Liver (tissue), 9 donors: ENCODE results near the gene PAWR. TPM values are rescaled to one million over a fixed set of nuclear protein-coding genes. Genes with fewer than 3 reads are reported as not detected.

Source experiments
- DNase-seq: peaks from one replicate; pipeline ENCODE4 v3.0.0-alpha.2; 2017; ENCODE audit warnings: low spot score
- H3K27ac ChIP-seq, 2 donors: one replicate each; pipeline ENCODE4 v1.7.0; 2013; ENCODE audit warnings: inconsistent platforms in 2 of 2, low read length in 2 of 2, control low read depth in 1 of 2, low read depth in 1 of 2, mild to moderate bottlenecking in 1 of 2
- H3K27me3 ChIP-seq, 4 donors: one replicate each; pipeline versions ENCODE4 v1.6.1 to v1.7.0; 2013; ENCODE audit warnings: low read length in 3 of 4, inconsistent platforms in 1 of 4, mild to moderate bottlenecking in 1 of 4, moderate library complexity in 1 of 4; ENCODE audit not compliant: control insufficient read depth in 4 of 4, insufficient read depth in 4 of 4
- H3K36me3 ChIP-seq, 4 donors: one replicate each; pipeline versions ENCODE4 v1.6.1 to v1.7.0; 2013; ENCODE audit warnings: low read length in 3 of 4, mild to moderate bottlenecking in 3 of 4, low read depth in 1 of 4, moderate library complexity in 1 of 4; ENCODE audit not compliant: control insufficient read depth in 4 of 4, insufficient read depth in 3 of 4
- H3K4me1 ChIP-seq, 4 donors: one replicate each; pipeline versions ENCODE4 v1.6.1 to v1.7.0; 2013; ENCODE audit warnings: low read length in 3 of 4, mild to moderate bottlenecking in 3 of 4, moderate library complexity in 1 of 4; ENCODE audit not compliant: control insufficient read depth in 4 of 4, insufficient read depth in 4 of 4
- H3K4me3 ChIP-seq, 3 donors: one replicate each; pipeline versions ENCODE4 v1.6.1 to v1.7.0; 2013; ENCODE audit warnings: low read length in 3 of 3, control low read depth in 1 of 3, low read depth in 1 of 3, mild to moderate bottlenecking in 1 of 3
- H3K9ac ChIP-seq, 2 donors: one replicate each; pipeline ENCODE4 v1.7.0; 2013; ENCODE audit warnings: low read length in 2 of 2, mild to moderate bottlenecking in 2 of 2, moderate library complexity in 2 of 2, control low read depth in 1 of 2, low read depth in 1 of 2
- H3K9me3 ChIP-seq, 4 donors: one replicate each; pipeline versions ENCODE4 v1.6.1 to v1.7.0; 2013; ENCODE audit warnings: low read length in 3 of 4; ENCODE audit not compliant: control insufficient read depth in 4 of 4
- ATF3 ChIP-seq: IDR thresholded peaks from 2 replicates; pipeline ENCODE4 v1.6.1; 2016; ENCODE audit warnings: antibody characterized with exemption
- EGR1 ChIP-seq, 2 donors: IDR thresholded peaks; 2 replicates each; pipeline ENCODE4 v1.6.1; 2016 to 2018; ENCODE audit warnings: antibody characterized with exemption in 2 of 2, low read depth in 2 of 2
- FOXA1 ChIP-seq: IDR thresholded peaks from 2 replicates; pipeline ENCODE4 v1.6.1; 2016; ENCODE audit warnings: antibody characterized with exemption
- FOXA2 ChIP-seq: IDR thresholded peaks from 2 replicates; pipeline ENCODE4 v1.6.1; 2016; ENCODE audit warnings: antibody characterized with exemption
- HNF4A ChIP-seq, 2 donors: conservative IDR thresholded peaks; 2 replicates each; pipeline ENCODE4 v1.6.1; 2016; ENCODE audit warnings: antibody characterized with exemption in 2 of 2, mild to moderate bottlenecking in 2 of 2
- JUND ChIP-seq, 2 donors: IDR thresholded peaks; 2 replicates each; pipeline ENCODE4 v1.6.1; 2016; ENCODE audit warnings: antibody characterized with exemption in 2 of 2
- NR2F2 ChIP-seq: IDR thresholded peaks from 2 replicates; pipeline ENCODE4 v1.6.1; 2016; ENCODE audit warnings: antibody characterized with exemption
- RAD21 ChIP-seq, 2 donors: IDR thresholded peaks; 2 replicates each; pipeline ENCODE4 v1.6.1; 2016; ENCODE audit warnings: antibody characterized with exemption in 2 of 2, mild to moderate bottlenecking in 2 of 2
- RXRA ChIP-seq, 2 donors: IDR thresholded peaks; 2 replicates each; pipeline ENCODE4 v1.6.1; 2017 to 2018; ENCODE audit warnings: antibody characterized with exemption in 2 of 2, mild to moderate bottlenecking in 1 of 2
- SP1 ChIP-seq: IDR thresholded peaks from 2 replicates; pipeline ENCODE4 v1.6.1; 2018; ENCODE audit warnings: antibody characterized with exemption, mild to moderate bottlenecking
- TAF1 ChIP-seq: conservative IDR thresholded peaks from 2 replicates; pipeline ENCODE4 v1.6.1; 2016; ENCODE audit warnings: antibody characterized with exemption, mild to moderate bottlenecking
- YY1 ChIP-seq: IDR thresholded peaks from 2 replicates; pipeline ENCODE4 v1.6.1; 2016; ENCODE audit warnings: antibody characterized with exemption, mild to moderate bottlenecking
- WGBS: extraction: QIAGEN DNeasy Blood & Tissue Kit; methylation state at CpG from one replicate; pipeline ENCODE4 v1.1.7; 2013; 5-methylcytosine and 5-hydroxymethylcytosine counted together
- polyA plus RNA-seq, 2 donors: library from polyadenylated mRNA; stranded (reverse) in 1 of 2; unstranded in 1 of 2; fragments of 200-250 nt in 1 of 2; fragments of >200 nt in 1 of 2; fragmentation: Nextera tagmentation in 1 of 2; extraction: Ambion mirVana in 1 of 2; gene quantifications; one replicate each; pipeline versions ENCODE4 v1.2.1 to v1.2.3, GENCODE V29; 2013 to 2015
- total RNA-seq, 2 donors: library from RNA; depleted of rRNA; stranded (reverse); fragments of >200 nt; gene quantifications; one replicate each; pipeline ENCODE4 v1.2.3, GENCODE V29; 2014
- TF ChIP-seq, protein P1 (sequence below): IDR thresholded peaks from 2 replicates; pipeline ENCODE4 v1.6.1; 2016; ENCODE audit warnings: antibody characterized with exemption
- TF ChIP-seq, protein P2 (sequence below): fragments of 150-350 bp; IDR thresholded peaks from 2 replicates; pipeline ENCODE4 v1.5.1; 2017; ENCODE audit warnings: improper control_type of control experiment, low read depth, low read length; ENCODE audit not compliant: missing input control
- TF ChIP-seq, protein P3 (sequence below): IDR thresholded peaks from 2 replicates; pipeline ENCODE4 v1.6.1; 2016; ENCODE audit warnings: antibody characterized with exemption
- donor health status: healthy.
- donor health status: healthy.
- donor health status: healthy.
- donor health status: healthy.
- donor health status: healthy.

Gene PAWR
- total and polyA plus RNA-seq, 4 donors, result 6.1 to 24.1 (median 9.9) TPM

- peak overlapping the region; percentile 87 to 95 (median 93) for H3K4me3 ChIP-seq
- TF ChIP-seq SP1, result no peak
- TF ChIP-seq YY1, result peak; percentile 51
- no peak for TF ChIP-seq HNF4A (conservative IDR thresholded peaks at IDR 0.05)
- TF ChIP-seq RXRA (IDR thresholded peaks at IDR 0.05), result no peak
- no peaks in the 10 kb centered on the region for H3K36me3 ChIP-seq
- no peaks in the 10 kb centered on the region for H3K9me3 ChIP-seq
- peak overlapping the region; percentile 95 for H3K27ac ChIP-seq
- H3K9ac ChIP-seq, result peak overlapping the region in 1 of 2 donors; percentile 75
- H3K4me1 ChIP-seq, result peaks cover 0 to 34% (median 13%) of the 10 kb centered on the region in 4 donors
- no peaks in the 10 kb centered on the region for H3K27me3 ChIP-seq
- DNase-seq, result peak; percentile 42
- WGBS, result under 1% methylated on average over 45 of the region's 45 CpGs
Observed at GRCh38 chr12:79690142-79690637, 574 bp downstream of the PAWR start.

GRCh38 chr12:79689477-79690141 lies 1.2 kb downstream of the PAWR start:
- WGBS, result under 1% methylated on average over 66 of the region's 66 CpGs
- no peak for DNase-seq
- peak overlapping the region; percentile 95 for H3K27ac ChIP-seq

GRCh38 chr12:79689061-79689476 lies 1.7 kb downstream of the PAWR start:
- peak overlapping the region; percentile 87 to 95 (median 93) for H3K4me3 ChIP-seq
- H3K36me3 ChIP-seq, result no peaks in the 10 kb centered on the region
- peak overlapping the region; percentile 95 for H3K27ac ChIP-seq
- no peak for DNase-seq
- TF ChIP-seq, protein P1, sequence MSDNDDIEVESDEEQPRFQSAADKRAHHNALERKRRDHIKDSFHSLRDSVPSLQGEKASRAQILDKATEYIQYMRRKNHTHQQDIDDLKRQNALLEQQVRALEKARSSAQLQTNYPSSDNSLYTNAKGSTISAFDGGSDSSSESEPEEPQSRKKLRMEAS, result no peak
- TF ChIP-seq EGR1 (IDR thresholded peaks at IDR 0.05; ENCODE audit: low read depth in 2 of 2), result no peak
- no peak for TF ChIP-seq TAF1
- no peak for TF ChIP-seq NR2F2
- no peak for TF ChIP-seq HNF4A (conservative IDR thresholded peaks at IDR 0.05)
- TF ChIP-seq, protein P2, sequence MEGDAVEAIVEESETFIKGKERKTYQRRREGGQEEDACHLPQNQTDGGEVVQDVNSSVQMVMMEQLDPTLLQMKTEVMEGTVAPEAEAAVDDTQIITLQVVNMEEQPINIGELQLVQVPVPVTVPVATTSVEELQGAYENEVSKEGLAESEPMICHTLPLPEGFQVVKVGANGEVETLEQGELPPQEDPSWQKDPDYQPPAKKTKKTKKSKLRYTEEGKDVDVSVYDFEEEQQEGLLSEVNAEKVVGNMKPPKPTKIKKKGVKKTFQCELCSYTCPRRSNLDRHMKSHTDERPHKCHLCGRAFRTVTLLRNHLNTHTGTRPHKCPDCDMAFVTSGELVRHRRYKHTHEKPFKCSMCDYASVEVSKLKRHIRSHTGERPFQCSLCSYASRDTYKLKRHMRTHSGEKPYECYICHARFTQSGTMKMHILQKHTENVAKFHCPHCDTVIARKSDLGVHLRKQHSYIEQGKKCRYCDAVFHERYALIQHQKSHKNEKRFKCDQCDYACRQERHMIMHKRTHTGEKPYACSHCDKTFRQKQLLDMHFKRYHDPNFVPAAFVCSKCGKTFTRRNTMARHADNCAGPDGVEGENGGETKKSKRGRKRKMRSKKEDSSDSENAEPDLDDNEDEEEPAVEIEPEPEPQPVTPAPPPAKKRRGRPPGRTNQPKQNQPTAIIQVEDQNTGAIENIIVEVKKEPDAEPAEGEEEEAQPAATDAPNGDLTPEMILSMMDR, result no peak
- no peak for TF ChIP-seq JUND (IDR thresholded peaks at IDR 0.05)
- TF ChIP-seq FOXA1, result no peak
- no peak for TF ChIP-seq RXRA (IDR thresholded peaks at IDR 0.05)
- TF ChIP-seq RAD21 (IDR thresholded peaks at IDR 0.05), result no peak
- TF ChIP-seq SP1, result no peak
- no peak for TF ChIP-seq FOXA2
- TF ChIP-seq YY1, result no peak
- peak overlapping the region; percentile 3 to 75 for H3K9ac ChIP-seq
- under 1% methylated on average over 6 of the region's 6 CpGs for WGBS
- peaks cover 0 to 35% (median 13%) of the 10 kb centered on the region in 4 donors for H3K4me1 ChIP-seq
- no peaks in the 10 kb centered on the region for H3K9me3 ChIP-seq
- H3K27me3 ChIP-seq, result no peaks in the 10 kb centered on the region

More at GRCh38 chr12:79689477-79690141, 1.2 kb downstream of the PAWR start:
- no peaks in the 10 kb centered on the region for H3K9me3 ChIP-seq
- TF ChIP-seq ATF3 (no peak), FOXA2 (no peak), RAD21 (IDR thresholded peaks at IDR 0.05) (peak; percentile 28 to 32), YY1 (no peak)
- TF ChIP-seq, protein P3, sequence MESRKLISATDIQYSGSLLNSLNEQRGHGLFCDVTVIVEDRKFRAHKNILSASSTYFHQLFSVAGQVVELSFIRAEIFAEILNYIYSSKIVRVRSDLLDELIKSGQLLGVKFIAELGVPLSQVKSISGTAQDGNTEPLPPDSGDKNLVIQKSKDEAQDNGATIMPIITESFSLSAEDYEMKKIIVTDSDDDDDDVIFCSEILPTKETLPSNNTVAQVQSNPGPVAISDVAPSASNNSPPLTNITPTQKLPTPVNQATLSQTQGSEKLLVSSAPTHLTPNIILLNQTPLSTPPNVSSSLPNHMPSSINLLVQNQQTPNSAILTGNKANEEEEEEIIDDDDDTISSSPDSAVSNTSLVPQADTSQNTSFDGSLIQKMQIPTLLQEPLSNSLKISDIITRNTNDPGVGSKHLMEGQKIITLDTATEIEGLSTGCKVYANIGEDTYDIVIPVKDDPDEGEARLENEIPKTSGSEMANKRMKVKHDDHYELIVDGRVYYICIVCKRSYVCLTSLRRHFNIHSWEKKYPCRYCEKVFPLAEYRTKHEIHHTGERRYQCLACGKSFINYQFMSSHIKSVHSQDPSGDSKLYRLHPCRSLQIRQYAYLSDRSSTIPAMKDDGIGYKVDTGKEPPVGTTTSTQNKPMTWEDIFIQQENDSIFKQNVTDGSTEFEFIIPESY, result no peak
- peaks cover 0 to 35% (median 13%) of the 10 kb centered on the region in 4 donors for H3K4me1 ChIP-seq
- H3K9ac ChIP-seq, result peak overlapping the region; percentile 3 to 75
- H3K4me3 ChIP-seq, result peak overlapping the region; percentile 87 to 95 (median 93)
- no peaks in the 10 kb centered on the region for H3K36me3 ChIP-seq
- no peaks in the 10 kb centered on the region for H3K27me3 ChIP-seq
